Measurements from ENCODE around the gene AUTS2.

Gene AUTS2

DNA sequence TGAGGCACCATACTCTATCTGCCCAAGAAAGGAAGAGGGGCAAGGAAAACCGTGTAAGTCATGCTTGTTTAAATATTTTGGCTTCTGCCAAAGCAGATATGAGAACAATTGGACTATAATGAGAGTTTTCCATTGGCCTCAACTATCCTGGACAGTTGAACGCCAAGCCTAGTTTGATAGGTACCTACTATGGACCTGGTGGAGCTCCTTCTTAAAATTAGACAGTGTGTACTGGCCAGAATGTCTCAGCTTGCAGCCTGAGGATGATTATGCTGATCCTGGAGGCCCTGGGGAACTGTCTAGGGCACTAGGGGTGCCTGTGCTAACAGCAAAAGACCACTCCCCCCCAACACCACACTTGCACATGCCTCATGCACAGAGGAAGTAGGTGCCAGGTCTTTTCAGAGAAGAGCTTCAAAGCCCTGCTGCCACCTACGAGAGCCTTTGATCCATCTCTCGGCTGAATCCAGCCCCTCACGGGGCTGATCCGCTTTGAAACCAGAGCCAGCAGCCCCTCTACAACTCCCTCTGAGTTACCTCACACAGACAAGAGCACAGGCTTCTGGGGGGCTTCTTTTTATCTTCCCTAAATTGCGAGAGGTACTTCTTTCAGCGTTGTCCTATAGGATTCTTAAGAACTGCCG, 1059.8 kb downstream of the AUTS2 start:
- DNase-seq (ENCODE audit: low spot score): no peak

- no peak for DNase-seq (ENCODE audit: low spot score)
Observed at GRCh38 chr7:70659263-70659662, 1061.0 kb downstream of the AUTS2 start.

- no peak for DNase-seq (ENCODE audit: low spot score)
Observed at GRCh38 chr7:70660154-70660818, 1062.0 kb downstream of the AUTS2 start.

DNA sequence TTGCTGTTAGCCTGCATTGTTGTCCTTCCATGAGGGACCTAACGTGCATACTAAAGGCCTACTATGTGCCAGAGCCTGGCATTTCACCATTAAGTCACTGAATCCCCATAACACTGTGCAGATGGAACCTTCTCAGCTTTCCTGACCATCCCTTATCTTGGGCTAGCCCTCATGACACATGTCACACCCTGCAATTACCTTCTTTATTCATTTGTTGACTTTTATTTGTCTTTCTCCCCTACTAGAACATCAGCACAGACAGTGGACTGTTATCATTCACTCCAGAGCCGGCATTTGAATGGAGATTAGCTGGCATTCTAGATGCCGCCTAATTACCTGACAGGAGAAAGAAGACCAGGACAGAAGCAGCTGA, 1062.5 kb downstream of the AUTS2 start:
- DNase-seq (ENCODE audit: low spot score): no peak

DNA sequence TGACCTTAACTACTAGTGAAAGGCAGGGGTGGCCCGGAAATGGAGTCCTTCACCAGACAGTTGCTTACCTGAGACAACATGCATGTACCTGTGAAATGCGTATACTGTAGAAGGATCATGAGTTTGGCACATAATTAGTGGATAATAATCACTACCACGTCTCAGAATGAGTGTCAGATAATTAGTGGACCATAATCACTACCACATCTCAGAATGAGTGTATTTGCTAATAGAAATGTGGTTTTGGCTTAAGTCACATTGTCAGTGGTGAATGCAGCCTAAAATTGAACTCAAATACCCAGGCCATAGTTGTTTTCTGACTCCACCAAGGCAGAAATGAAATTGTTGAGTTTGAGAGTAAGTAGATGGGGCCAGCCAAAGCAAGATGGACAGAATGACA, 1065.4 kb downstream of the AUTS2 start:
- no peak for DNase-seq (ENCODE audit: low spot score)

- DNase-seq (ENCODE audit: low spot score): no peak
Observed at GRCh38 chr7:70665997-70666396, 1067.7 kb downstream of the AUTS2 start.

DNA sequence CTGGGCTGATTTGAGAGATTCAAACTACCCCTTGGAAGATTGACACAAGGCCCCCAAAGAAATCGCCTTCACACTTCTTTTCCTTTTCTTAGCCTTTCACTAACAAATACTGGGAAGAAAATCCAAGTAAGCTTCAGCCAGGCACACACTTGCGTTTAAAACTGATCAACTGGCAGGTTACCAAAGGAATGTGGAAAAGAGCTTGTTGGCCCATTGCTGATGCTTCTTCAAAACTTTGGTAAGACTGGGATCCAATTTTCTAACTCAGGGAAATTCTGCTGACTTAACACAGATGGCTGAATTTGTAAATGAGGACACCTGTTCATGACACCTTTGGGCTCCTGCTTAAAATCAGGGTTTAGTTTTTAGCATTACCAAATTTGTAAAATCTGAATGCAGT, 1069.1 kb downstream of the AUTS2 start:
- no peak for DNase-seq (ENCODE audit: low spot score)

DNA sequence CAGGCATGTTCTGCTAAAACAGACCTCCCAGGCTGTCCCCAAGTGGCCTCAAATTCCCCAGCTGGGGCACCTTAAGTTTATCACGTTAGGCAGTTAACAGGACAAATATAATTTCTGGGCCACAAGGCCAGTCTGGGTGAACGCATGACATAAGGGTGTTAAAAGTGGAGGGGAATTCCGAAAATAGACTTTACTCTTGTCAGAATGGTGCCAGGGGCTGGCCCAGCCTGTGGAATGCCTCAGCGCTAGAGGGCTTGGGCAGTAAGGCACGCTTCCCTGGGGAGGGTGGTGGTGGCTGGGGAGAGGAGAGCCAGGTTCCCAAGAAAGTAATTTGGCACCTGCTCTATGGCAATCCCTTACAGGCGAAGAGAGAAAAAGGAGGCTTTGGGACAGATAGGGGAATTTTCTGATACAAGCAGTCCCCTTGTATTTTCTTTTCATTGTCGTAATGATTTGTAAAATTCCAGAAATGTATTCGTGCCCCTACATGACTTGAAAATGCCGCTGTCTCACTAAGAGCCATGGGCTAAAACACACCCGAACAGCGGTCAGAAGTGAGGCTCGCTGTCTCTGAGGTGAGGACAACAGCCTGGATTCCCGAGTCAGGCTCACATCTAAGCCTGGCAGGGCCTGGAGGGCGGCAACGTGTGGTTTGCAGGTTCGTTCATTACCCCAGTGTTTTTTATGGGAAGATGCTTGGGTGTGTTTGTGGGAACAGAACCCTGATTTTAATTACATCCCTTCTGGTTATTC, 1070.5 kb downstream of the AUTS2 start:
- DNase-seq (ENCODE audit: low spot score): no peak

GRCh38 chr7:70669854-70670253, 1071.6 kb downstream of the AUTS2 start:
- DNase-seq (ENCODE audit: low spot score): no peak

DNA sequence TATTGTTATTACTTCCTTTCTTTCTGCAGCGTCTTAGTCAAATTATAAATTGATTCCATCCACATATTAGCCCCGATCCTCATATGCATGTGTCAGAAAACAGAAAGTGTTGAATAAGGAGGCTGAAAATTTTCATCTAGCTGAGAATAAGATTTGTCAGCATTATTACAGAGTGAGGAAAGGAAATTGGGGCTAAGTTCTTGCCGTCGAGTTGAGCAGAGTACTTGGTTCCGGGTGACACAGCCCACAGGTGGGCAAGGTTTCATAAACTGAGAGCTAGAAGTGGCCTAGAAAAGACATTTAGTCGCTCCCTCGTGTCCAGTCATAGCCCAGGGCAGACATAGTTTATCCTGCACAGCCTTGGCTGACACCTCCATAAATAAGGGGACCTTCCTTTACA, 1072.0 kb downstream of the AUTS2 start:
- DNase-seq (ENCODE audit: low spot score): no peak

DNA sequence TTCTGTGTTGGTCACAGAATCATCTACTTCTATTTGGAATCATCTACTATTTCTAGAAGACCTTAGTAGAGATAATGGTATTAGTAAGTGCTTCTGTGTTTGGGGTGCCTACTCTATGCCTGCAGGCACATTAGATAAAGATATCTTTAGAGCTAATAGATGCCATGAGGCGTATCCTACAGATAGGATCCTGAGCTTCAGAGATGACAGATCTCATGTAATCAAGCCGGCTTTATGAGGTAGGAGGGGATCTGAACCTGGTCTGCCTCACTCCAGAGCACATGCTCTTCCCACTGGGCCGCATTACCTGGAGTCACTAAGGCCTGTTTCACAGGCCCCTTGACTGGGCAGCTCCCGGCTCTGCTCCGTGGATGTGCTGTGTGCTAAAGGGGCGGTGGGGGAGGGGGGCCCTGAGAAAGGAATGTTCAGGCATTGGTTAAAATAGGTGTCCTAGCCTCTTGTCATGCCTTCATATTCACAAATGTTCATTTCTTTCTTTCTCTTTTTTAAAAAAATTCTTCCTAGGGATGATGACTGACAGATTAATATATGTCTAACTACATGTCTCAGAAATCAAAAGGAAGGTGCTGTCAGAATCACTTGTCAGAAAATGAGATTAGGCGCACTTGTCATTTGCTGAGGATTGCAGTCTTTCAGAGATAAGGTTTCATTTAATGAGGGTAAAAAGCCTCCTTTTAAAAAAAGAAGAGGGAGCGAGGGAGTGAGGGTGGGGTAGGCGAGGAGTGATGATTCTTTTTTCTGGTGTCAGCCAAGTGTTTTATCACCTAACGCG, 1075.7 kb downstream of the AUTS2 start:
- DNase-seq (ENCODE audit: low spot score): no peak

GRCh38 chr7:70674571-70675010, 1076.3 kb downstream of the AUTS2 start:
- DNase-seq (ENCODE audit: low spot score): no peak

- DNase-seq (ENCODE audit: low spot score): no peak
Observed at GRCh38 chr7:70676243-70676642, 1078.0 kb downstream of the AUTS2 start.

- no peak for DNase-seq (ENCODE audit: low spot score)
Observed at GRCh38 chr7:70678621-70679251, 1080.5 kb downstream of the AUTS2 start.

- DNase-seq (ENCODE audit: low spot score): no peak
Observed at GRCh38 chr7:70679661-70680060, 1081.4 kb downstream of the AUTS2 start.

GRCh38 chr7:70680306-70680705, 1082.0 kb downstream of the AUTS2 start:
- no peak for DNase-seq (ENCODE audit: low spot score)

DNA sequence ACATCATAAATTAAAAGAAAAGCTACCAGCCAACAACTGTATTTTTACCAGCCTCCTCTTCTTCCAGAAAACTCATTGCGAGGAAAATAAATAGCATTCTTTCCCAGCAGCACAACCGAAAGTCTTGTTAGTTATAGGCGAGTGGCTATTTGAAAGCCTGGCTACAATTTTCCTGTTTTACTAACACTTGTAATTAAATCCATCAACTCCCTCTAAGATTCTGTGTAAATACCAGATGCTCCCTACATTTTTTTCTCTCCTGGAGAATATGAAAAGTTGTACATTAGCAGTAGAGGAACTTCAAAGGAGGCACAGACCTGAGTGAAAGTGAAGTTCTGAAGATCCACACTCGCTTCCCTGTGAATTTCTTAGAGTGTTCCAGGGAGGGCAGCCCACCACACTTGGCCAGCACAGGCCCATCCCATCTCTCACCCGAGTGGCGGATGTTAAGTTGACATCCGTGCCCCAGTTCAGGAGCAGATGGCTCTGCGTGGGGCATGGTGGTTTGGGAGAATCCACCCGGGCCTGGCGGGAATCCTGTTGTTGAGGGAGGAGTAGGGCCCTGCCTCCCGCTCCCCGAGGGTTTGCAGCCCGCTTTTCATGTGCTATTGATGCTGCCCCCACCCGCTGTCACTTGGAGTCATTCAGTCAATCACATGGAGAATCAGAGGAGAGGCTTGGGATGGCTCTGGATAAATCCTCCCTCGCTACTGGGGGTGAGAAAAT, 1082.6 kb downstream of the AUTS2 start:
- DNase-seq (ENCODE audit: low spot score): no peak

DNA sequence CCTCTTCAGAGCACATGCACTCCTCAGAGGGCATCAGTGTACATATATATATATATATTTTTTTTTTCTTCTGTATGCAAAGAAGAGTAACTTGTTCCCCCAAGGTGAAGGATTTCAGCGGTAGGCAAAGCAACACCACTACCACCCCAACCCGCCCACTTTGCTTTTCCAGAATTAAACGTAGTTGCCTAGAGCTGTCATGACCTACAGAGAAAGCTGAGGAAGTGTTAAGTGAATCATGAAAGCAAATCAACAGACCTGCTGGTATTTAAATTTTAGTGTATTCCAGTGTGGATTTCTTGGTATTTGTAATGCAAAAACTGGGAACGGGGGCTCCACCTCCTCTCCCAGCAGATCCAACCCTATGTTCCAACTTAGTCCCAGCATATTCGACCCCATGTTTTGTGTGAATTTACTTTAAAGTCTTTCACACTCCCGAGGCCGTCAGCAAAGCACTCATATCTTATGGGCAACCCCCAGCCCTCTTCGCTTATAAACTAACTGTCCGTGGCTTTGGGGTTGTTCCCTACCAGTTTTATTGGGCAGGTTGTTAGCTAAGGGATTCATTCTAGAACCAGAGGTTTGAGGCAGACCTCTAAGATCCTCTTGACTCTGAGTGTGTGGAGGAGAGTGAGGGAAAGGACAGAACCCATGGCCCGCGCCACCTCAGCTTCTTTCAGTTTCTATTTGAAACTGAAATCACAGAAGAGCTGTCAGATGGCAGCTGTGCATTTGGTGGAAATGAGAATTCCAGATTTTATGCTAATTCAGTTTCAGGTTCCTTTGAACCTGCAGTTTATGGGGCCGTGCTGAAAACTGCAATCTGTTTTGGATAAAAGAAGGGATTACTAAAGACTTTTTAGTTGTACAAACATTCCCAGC, 1083.4 kb downstream of the AUTS2 start:
- no peak for DNase-seq (ENCODE audit: low spot score)

DNA sequence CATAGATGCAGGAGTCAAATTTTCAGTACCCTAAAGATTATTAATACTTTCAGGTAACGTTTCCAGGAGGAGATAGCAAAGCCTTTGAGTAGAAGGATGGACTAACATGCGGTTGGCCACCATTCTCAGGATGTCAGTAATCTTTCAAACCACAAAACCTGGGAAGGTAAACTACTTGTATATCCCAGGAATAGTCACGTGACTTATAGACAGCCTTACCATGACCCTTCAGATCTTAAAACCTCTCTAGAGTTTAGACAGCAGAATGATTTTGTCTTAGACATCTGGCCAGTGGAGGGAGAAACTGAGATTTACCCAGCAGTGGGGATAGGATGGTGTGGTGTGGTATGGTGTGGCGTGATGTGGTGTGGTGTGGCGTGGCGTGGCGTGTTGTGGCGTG, 1085.9 kb downstream of the AUTS2 start:
- no peak for DNase-seq (ENCODE audit: low spot score)

- DNase-seq (ENCODE audit: low spot score): peak; percentile 25
Observed at GRCh38 chr7:70693321-70693685, 1095.0 kb downstream of the AUTS2 start.
